GM18909 (cell line): ENCODE data around the gene COLEC12.

ENCODE experiments used
- ATAC-seq: cut with Tn5 transposase; IDR thresholded peaks from one replicate; pipeline ENCODE4 v1.9.1; 2021; ENCODE audit warnings: mild to moderate bottlenecking; ENCODE audit not compliant: unreplicated experiment, poor library complexity

Gene COLEC12

DNA sequence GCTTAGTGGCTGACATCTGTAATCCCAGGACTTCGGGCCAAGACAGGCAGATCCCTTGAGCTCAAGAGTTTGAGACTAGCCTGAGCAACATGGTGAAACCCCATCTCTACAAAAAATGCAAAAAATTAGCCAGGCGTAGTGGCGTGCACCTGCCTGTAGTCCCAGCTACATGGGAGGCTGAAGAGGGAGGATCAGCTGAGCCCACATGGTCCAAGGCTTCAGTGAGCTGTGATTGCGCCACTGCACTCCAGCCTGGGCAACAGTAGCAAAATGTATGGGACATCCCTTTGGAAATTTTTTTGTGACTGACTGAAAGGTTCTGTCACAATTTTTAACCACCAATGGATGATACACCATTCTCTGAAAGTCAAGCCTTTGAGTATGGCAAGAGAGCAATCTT, 6.3 kb upstream of the COLEC12 start:
- no peak for ATAC-seq

GRCh38 chr18:506264-506663, 5.8 kb upstream of the COLEC12 start:
- ATAC-seq: no peak

GRCh38 chr18:505483-506122, 5.1 kb upstream of the COLEC12 start:
- peak; percentile 95 for ATAC-seq

DNA sequence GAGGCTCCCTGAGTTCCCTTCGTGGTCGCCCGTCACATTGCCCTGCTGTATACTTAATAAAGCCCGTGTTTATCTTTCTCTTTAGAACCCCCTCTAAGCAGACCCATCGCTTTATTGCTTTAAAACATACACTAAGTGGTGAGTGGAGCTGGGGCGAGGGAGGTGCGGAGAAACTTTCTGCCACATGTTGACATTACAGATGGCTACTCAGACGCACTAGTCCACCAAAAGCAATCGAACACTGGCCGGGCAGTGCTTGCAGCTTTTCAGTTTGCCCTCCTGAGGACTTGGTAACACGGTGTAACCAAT, 859 bp upstream of the COLEC12 start:
- no peak for ATAC-seq

- no peak for ATAC-seq
Measured at GRCh38 chr18:499776-500631, 497 bp downstream of the COLEC12 start.

- no peak for ATAC-seq
Measured at GRCh38 chr18:498931-499775, 1.3 kb downstream of the COLEC12 start.

- no peak for ATAC-seq
Measured at GRCh38 chr18:497688-498087, 2.8 kb downstream of the COLEC12 start.

- no peak for ATAC-seq
Measured at GRCh38 chr18:495452-495851, 5.0 kb downstream of the COLEC12 start.

GRCh38 chr18:495017-495416, 5.5 kb downstream of the COLEC12 start:
- peak; percentile 50 for ATAC-seq

GRCh38 chr18:493986-494983, 6.2 kb downstream of the COLEC12 start:
- no peak for ATAC-seq

- ATAC-seq: no peak
Measured at GRCh38 chr18:492451-492850, 8.1 kb downstream of the COLEC12 start.

- no peak for ATAC-seq
Measured at GRCh38 chr18:490624-491023, 9.9 kb downstream of the COLEC12 start.

- ATAC-seq: no peak
Measured at GRCh38 chr18:490024-490366, 10.5 kb downstream of the COLEC12 start.

DNA sequence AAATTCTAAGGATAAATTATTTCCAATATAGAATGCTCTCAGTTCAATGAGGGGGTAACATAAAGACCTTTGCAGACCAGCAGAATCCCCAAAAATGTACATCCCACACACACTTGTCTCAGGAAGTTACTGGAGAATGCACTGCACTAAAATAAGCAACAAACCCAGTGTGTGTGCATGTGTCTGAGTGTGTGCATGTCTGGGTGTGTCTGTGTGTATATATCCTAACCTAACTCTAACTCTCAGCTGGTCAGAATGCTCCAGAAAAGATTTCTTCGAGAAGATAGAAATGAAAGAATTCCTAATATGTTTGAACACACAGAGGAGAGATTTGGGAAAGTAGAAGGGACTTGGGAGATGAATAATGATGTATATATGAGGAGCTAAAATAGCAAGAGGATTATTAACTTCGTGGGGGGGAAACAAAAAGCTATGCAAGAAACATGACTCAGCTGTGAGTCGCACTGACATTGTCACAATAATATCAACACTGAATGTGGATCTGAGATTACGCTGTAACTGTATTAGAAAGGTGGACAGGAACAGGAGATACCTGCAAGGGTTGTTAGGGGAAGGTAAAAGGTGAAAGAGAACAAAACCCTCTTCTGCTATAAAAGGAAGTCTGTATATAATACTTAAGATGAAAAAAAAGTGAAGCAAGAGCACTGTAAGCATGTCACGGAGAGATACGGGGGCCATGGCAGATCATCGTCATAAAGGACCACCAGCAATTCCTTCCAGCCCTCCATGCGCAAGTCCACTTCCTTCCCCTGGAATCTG, 11.1 kb downstream of the COLEC12 start:
- no peak for ATAC-seq

DNA sequence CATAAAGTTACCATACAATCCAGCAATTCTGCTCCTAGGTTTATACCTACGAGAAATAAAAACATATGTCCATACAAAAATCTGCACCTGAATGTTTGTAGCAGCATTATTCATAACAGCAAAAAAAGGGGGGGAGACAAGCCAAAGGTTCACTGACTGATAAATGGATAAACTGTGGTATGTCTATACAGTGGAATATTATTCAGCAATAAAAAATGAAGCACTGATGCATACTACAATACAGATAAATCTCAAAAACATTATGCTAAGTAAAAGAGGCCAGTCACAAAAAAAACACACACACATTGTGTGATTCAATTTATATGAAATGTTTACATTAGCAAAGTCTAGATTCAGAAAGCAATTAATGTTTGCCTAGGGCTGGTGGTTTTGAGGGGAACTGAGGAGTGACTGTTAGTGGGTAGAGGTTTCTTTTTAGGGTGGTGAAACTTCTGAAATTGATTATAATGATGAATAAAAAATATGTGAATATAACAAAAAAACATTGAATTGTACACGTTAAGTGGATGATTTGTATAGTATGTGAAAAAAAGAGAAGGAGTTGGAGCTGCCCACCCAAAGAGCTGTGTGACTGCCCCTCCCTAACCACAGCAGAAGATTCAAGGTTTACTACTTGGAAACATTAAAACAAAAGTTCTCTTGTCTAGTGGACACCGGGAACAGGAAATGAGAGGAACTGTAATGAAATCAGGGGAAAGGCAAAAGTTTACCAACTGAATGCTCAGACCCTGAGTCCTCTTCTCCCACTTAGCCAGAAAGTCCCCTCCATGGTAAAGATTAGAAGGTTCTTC, 13.4 kb downstream of the COLEC12 start:
- no peak for ATAC-seq

- peak; percentile 81 for ATAC-seq
Measured at GRCh38 chr18:484749-485464, 15.6 kb downstream of the COLEC12 start.

DNA sequence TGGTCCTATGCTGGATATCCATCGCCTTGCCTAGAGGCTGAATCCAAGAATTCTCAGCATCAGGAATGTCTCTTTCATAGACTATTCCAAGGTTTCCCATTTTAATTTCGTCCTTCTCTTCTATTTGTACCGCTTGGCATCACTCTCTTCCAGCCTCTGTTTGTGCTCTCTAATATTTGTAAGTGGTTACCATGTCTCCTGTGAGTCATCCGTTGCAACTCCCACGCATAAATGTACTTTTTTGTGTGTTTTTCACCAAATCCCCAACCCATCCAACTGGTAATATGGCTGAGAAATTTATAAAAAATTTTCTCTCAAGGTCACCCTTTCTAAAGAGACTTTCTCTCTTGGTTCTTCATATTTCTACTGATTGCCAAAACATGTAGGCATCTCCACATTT, 21.8 kb downstream of the COLEC12 start:
- no peak for ATAC-seq

DNA sequence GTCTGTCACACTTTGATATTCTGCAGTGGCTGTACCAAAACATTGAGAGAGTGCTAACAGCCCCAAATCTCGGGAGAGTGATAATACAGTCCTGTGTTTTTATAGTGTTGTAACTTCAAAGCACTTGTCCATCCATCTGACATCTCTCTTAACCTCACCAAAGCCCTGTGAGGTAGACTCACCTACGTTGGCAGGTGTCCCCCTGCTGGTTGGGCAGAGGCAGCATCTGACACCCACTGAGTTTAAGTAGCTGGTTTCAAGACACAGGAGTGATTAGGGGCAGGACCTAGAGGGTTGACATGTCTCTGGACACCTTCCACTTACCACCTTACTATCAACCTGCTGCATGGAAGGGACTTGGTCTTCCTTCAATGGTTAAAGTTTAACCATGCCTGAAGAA, 22.9 kb downstream of the COLEC12 start:
- no peak for ATAC-seq
